Activated CD8-positive, alpha-beta memory T cell treated with anti-CD3 and anti-CD28 coated beads for 36 hours (primary cell): ENCODE results near the gene PHACTR1. TPM values are rescaled to one million over a fixed set of nuclear protein-coding genes. Genes with fewer than 3 reads are reported as not detected.

ENCODE experiments used
- CTCF ChIA-PET: fragments of 350-600 bp; sonication (Branson Sonifier 250); formaldehyde crosslinking; loops from one replicate; lab custom pipeline; 2021; ENCODE audit warnings: antibody characterized with exemption; lab: Charles Lee
- POLR2A ChIA-PET: fragments of 350-600 bp; sonication (Branson Sonifier 250); formaldehyde crosslinking; loops from one replicate; lab custom pipeline; 2021; ENCODE audit warnings: antibody characterized with exemption; lab: Charles Lee
- total RNA-seq, 2 experiments: library from RNA; stranded (reverse); gene quantifications; one replicate each; pipeline ENCODE4 v1.2.3, GENCODE V29; 2021

Gene PHACTR1
- total RNA-seq, 2 experiments from 2014 or later: 0.02 TPM; not detected in 1

GRCh38 chr6:13004601-13005000 lies 288.0 kb downstream of the PHACTR1 start:
- ChIA-PET CTCF (no interaction called here), POLR2A (no interaction called here)

- POLR2A ChIA-PET: no interaction called here
- CTCF ChIA-PET: no interaction called here
These were observed 289.4 kb downstream of the PHACTR1 start for GRCh38 chr6:13005994-13006393.

GRCh38 chr6:13006578-13007300 lies 290.2 kb downstream of the PHACTR1 start:
- CTCF ChIA-PET: no interaction called here
- POLR2A ChIA-PET: no interaction called here

GRCh38 chr6:13007744-13008143 lies 291.2 kb downstream of the PHACTR1 start:
- CTCF ChIA-PET: no interaction called here
- POLR2A ChIA-PET: no interaction called here

GRCh38 chr6:13009031-13009430 lies 292.5 kb downstream of the PHACTR1 start:
- ChIA-PET POLR2A (no interaction called here), CTCF (no interaction called here)

GRCh38 chr6:13009461-13009860 lies 292.9 kb downstream of the PHACTR1 start:
- CTCF ChIA-PET: no interaction called here
- POLR2A ChIA-PET: no interaction called here

- POLR2A ChIA-PET: no interaction called here
- CTCF ChIA-PET: no interaction called here
These were observed 295.1 kb downstream of the PHACTR1 start for GRCh38 chr6:13011612-13012146.

GRCh38 chr6:13012296-13012695 lies 295.7 kb downstream of the PHACTR1 start:
- CTCF ChIA-PET: no interaction called here

GRCh38 chr6:13012977-13013680 lies 296.6 kb downstream of the PHACTR1 start:
- CTCF ChIA-PET: no interaction called here
- POLR2A ChIA-PET: no interaction called here

More at GRCh38 chr6:13012296-13012695, 295.7 kb downstream of the PHACTR1 start:
- POLR2A ChIA-PET: no interaction called here

GRCh38 chr6:13013681-13014503 lies 297.3 kb downstream of the PHACTR1 start:
- CTCF ChIA-PET: no interaction called here
- POLR2A ChIA-PET: no interaction called here

GRCh38 chr6:13014504-13015378 lies 298.2 kb downstream of the PHACTR1 start:
- POLR2A ChIA-PET: no interaction called here
- CTCF ChIA-PET: no interaction called here

GRCh38 chr6:13015379-13015681 lies 298.8 kb downstream of the PHACTR1 start:
- ChIA-PET CTCF (no interaction called here), POLR2A (no interaction called here)

GRCh38 chr6:13024616-13025015 lies 308.0 kb downstream of the PHACTR1 start:
- POLR2A ChIA-PET: no interaction called here
- CTCF ChIA-PET: no interaction called here

GRCh38 chr6:13025893-13026499 lies 309.4 kb downstream of the PHACTR1 start:
- ChIA-PET POLR2A (no interaction called here), CTCF (no interaction called here)

GRCh38 chr6:13026557-13026956 lies 310.0 kb downstream of the PHACTR1 start:
- ChIA-PET POLR2A (no interaction called here), CTCF (no interaction called here)

- ChIA-PET CTCF (no interaction called here), POLR2A (no interaction called here)
These were observed 310.6 kb downstream of the PHACTR1 start for GRCh38 chr6:13027207-13027606.

- POLR2A ChIA-PET: no interaction called here
- CTCF ChIA-PET: no interaction called here
These were observed 313.8 kb downstream of the PHACTR1 start for GRCh38 chr6:13030396-13030795.

- POLR2A ChIA-PET: no interaction called here
These were observed 316.0 kb downstream of the PHACTR1 start for GRCh38 chr6:13032566-13032965.

GRCh38 chr6:13033145-13033544 lies 316.6 kb downstream of the PHACTR1 start:
- ChIA-PET CTCF (no interaction called here), POLR2A (no interaction called here)

More at GRCh38 chr6:13032566-13032965, 316.0 kb downstream of the PHACTR1 start:
- CTCF ChIA-PET: no interaction called here
